Hepatocyte (in vitro differentiated cells): ENCODE data around the gene PKD2L2. TPM values are rescaled to one million over a fixed set of nuclear protein-coding genes. Genes with fewer than 3 reads are reported as not detected.

Experiments used
- DNase-seq: peaks from one replicate; pipeline ENCODE4 v3.0.0-alpha.2; 2016; ENCODE audit warnings: low spot score
- H2AFZ ChIP-seq: fragments of 200-600 bp; sonication (generic); 2 replicates; pipeline ENCODE4 v1.6.0; 2016; ENCODE audit warnings: antibody characterized with exemption, mild to moderate bottlenecking
- H3K27ac ChIP-seq: fragments of 200-600 bp; sonication (generic); 2 replicates; pipeline ENCODE4 v1.5.1; 2016; ENCODE audit warnings: mild to moderate bottlenecking
- H3K27me3 ChIP-seq: fragments of 200-600 bp; sonication (generic); 2 replicates; pipeline ENCODE4 v1.6.1; 2016
- H3K36me3 ChIP-seq: fragments of 200-600 bp; sonication (generic); replicated peaks from 2 replicates; pipeline ENCODE4 v1.5.1; 2016; ENCODE audit warnings: low read depth; ENCODE audit not compliant: insufficient read depth
- H3K4me1 ChIP-seq: fragments of 200-600 bp; sonication (generic); 2 replicates; pipeline ENCODE4 v1.5.1; 2016; ENCODE audit warnings: mild to moderate bottlenecking, moderate library complexity; ENCODE audit not compliant: insufficient read depth
- H3K4me2 ChIP-seq: fragments of 200-600 bp; sonication (generic); 2 replicates; pipeline ENCODE4 v1.6.0; 2016
- H3K4me3 ChIP-seq: fragments of 200-600 bp; sonication (generic); 2 replicates; pipeline ENCODE4 v1.5.1; 2016; ENCODE audit warnings: mild to moderate bottlenecking
- H3K79me2 ChIP-seq: fragments of 200-600 bp; sonication (generic); 2 replicates; pipeline ENCODE4 v1.6.0; 2017; ENCODE audit warnings: mild to moderate bottlenecking
- H3K9me2 ChIP-seq: fragments of 200-600 bp; sonication (generic); replicated peaks from 2 replicates; pipeline ENCODE4 v1.6.0; 2017; ENCODE audit warnings: mild to moderate bottlenecking; ENCODE audit not compliant: insufficient read depth
- H3K9me3 ChIP-seq: fragments of 200-600 bp; sonication (generic); 2 replicates; pipeline ENCODE4 v1.5.1; 2016; ENCODE audit warnings: low read depth, mild to moderate bottlenecking
- H4K20me1 ChIP-seq: fragments of 200-600 bp; sonication (generic); 2 replicates; pipeline ENCODE4 v1.6.0; 2016; ENCODE audit warnings: mild to moderate bottlenecking; ENCODE audit not compliant: insufficient read depth, poor library complexity, severe bottlenecking
- CTCF ChIP-seq: fragments of 200-600 bp; sonication (generic); IDR thresholded peaks from 2 replicates; pipeline ENCODE4 v1.5.1; 2016; ENCODE audit warnings: antibody characterized with exemption, mild to moderate bottlenecking; ENCODE audit not compliant: poor library complexity
- EZH2 ChIP-seq: fragments of 200-600 bp; sonication (generic); IDR thresholded peaks from 2 replicates; pipeline ENCODE4 v1.6.1; 2016; ENCODE audit warnings: antibody characterized with exemption, mild to moderate bottlenecking, borderline replicate concordance
- EZH2phosphoT487 ChIP-seq: fragments of 200-600 bp; sonication (generic); IDR thresholded peaks from one replicate; pipeline ENCODE4 v1.6.1; 2018; ENCODE audit warnings: antibody characterized with exemption, mild to moderate bottlenecking, low read depth, moderate library complexity; ENCODE audit not compliant: unreplicated experiment, severe bottlenecking
- WGBS: methylation state at CpG from one replicate; pipeline ENCODE4 v1.1.6; 2016; ENCODE audit warnings: low lambda C conversion rate; ENCODE audit errors: missing lambda C conversion rate; 5-methylcytosine and 5-hydroxymethylcytosine counted together
- polyA plus RNA-seq: library from polyadenylated mRNA; unstranded; fragments of >200 nt; fragmentation: Nextera tagmentation; extraction: Ambion mirVana; gene quantifications from 2 replicates; pipeline ENCODE4 v1.2.1, GENCODE V29; 2016
- total RNA-seq: library from RNA; depleted of rRNA; stranded (reverse); fragments of >200 nt; gene quantifications from 2 replicates; pipeline ENCODE4 v1.2.3, GENCODE V29; 2014

The PKD2L2 gene
- total and polyA plus RNA-seq, 2 experiments from 2014 or later, result 0.11 TPM; not detected in 1

- WGBS, result 81% methylated on average over 2 of the region's 2 CpGs
- Histone ChIP-seq H3K9me2 (no peaks in the 10 kb centered on the region), H3K27ac (no peak overlapping the region), H3K36me3 (no peaks in the 10 kb centered on the region), H3K4me2 (no peak overlapping the region), H4K20me1 (no peaks in the 10 kb centered on the region), H2AFZ (no peak overlapping the region), H3K27me3 (no peaks in the 10 kb centered on the region), H3K79me2 (no peaks in the 10 kb centered on the region), H3K4me1 (no peaks in the 10 kb centered on the region), H3K4me3 (no peak overlapping the region), H3K9me3 (peaks cover 8% of the 10 kb centered on the region)
- no peak for TF ChIP-seq CTCF
- no peak for TF ChIP-seq EZH2phosphoT487
- no peak for TF ChIP-seq EZH2
- no peak for DNase-seq
Measured at GRCh38 chr5:137914758-137915157, 25.5 kb downstream of the PKD2L2 start.

- Histone ChIP-seq H3K79me2 (no peaks in the 10 kb centered on the region), H3K4me3 (no peak overlapping the region)
Measured at GRCh38 chr5:137916923-137917322, 27.7 kb downstream of the PKD2L2 start.

GRCh38 chr5:137921931-137922330 is 32.7 kb downstream of the PKD2L2 start:
- no peaks in the 10 kb centered on the region for H4K20me1 ChIP-seq
- no peaks in the 10 kb centered on the region for H3K79me2 ChIP-seq
- H3K27me3 ChIP-seq, result no peaks in the 10 kb centered on the region
- no peak overlapping the region for H2AFZ ChIP-seq
- no peak overlapping the region for H3K4me3 ChIP-seq
- H3K27ac ChIP-seq, result no peak overlapping the region
- no peak overlapping the region for H3K4me2 ChIP-seq
- 75% methylated on average over 3 of the region's 3 CpGs for WGBS
- DNase-seq, result no peak
- TF ChIP-seq CTCF, result no peak
- no peak for TF ChIP-seq EZH2
- TF ChIP-seq EZH2phosphoT487, result no peak
- no peaks in the 10 kb centered on the region for H3K4me1 ChIP-seq
- H3K36me3 ChIP-seq, result no peaks in the 10 kb centered on the region
- peaks cover 5% of the 10 kb centered on the region for H3K9me3 ChIP-seq
- H3K9me2 ChIP-seq, result no peaks in the 10 kb centered on the region

More at GRCh38 chr5:137916923-137917322, 27.7 kb downstream of the PKD2L2 start:
- no peak for TF ChIP-seq EZH2phosphoT487
- TF ChIP-seq EZH2, result no peak
- no peak for TF ChIP-seq CTCF
- no peaks in the 10 kb centered on the region for H3K4me1 ChIP-seq
- H2AFZ ChIP-seq, result no peak overlapping the region
- H4K20me1 ChIP-seq, result no peaks in the 10 kb centered on the region
- H3K9me3 ChIP-seq, result peaks cover 8% of the 10 kb centered on the region
- no peaks in the 10 kb centered on the region for H3K9me2 ChIP-seq
- no peak overlapping the region for H3K4me2 ChIP-seq
- no peaks in the 10 kb centered on the region for H3K27me3 ChIP-seq
- 100% methylated on average over 1 of the region's 1 CpG for whole genome bisulfite sequencing
- no peaks in the 10 kb centered on the region for H3K36me3 ChIP-seq
- no peak overlapping the region for H3K27ac ChIP-seq
- DNase-seq, result no peak

GRCh38 chr5:137923856-137924255 is 34.6 kb downstream of the PKD2L2 start:
- Histone ChIP-seq H3K27me3 (no peaks in the 10 kb centered on the region), H3K4me3 (no peak overlapping the region), H3K4me2 (no peak overlapping the region), H4K20me1 (no peaks in the 10 kb centered on the region), H3K9me2 (no peaks in the 10 kb centered on the region), H3K4me1 (no peaks in the 10 kb centered on the region), H3K27ac (no peak overlapping the region), H3K36me3 (no peaks in the 10 kb centered on the region), H2AFZ (no peak overlapping the region), H3K9me3 (no peaks in the 10 kb centered on the region), H3K79me2 (no peaks in the 10 kb centered on the region)
- TF ChIP-seq EZH2, result no peak
- TF ChIP-seq EZH2phosphoT487, result no peak
- TF ChIP-seq CTCF, result no peak
- DNase-seq, result peak; percentile 6
- 51% methylated on average over 4 of the region's 4 CpGs for WGBS
